Stromal cell of bone marrow (primary cell): ENCODE measurements around the gene STX11.

Experiments used
- DNase-seq: peaks from one replicate; pipeline ENCODE4 v3.0.0-alpha.2; 2012; ENCODE audit warnings: low read depth

The STX11 gene

DNA sequence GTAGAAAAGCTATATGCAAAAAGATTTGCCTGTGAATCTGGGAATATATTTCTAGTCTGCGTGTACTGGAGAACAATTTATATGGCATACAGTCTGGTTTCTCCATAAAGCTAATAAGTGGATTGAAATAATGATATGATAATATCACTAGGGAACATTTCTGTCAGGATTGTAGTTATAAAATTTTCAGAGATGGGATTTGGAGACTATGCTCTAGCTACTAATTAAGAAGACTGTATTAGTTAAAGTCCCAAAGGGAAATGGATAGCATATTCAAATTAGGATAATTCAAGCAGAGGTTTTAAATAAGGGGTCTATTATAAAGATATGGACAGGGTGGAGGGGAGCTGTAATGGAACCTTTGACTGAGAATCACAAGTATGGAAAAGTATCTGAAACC lies 7.2 kb upstream of the STX11 start:
- no peak for DNase-seq

DNA sequence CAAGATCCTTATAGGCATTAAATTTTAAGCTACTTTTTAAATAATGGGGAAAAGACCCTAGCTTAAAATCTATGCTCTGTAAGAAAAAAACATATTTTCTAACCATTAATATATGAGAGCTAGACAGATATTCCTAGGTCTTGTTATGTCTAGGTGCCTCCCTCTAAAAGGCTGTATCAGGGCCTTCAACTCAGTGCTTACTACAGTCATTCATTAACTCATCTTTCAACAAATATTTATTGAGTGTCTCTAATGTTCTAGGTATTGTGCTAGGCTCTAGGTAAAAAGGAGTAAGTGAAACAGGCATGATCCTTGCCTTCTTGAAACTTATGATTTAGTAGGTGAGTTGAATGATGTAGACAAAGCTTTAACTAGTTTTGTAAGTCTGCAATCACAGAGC lies 6.4 kb upstream of the STX11 start:
- no peak for DNase-seq

- DNase-seq = no peak
These were observed 5.3 kb upstream of the STX11 start for GRCh38 chr6:144144996-144145395.

GRCh38 chr6:144145541-144145940 lies 4.8 kb upstream of the STX11 start:
- no peak for DNase-seq

- DNase-seq = no peak
These were observed 1.4 kb upstream of the STX11 start for GRCh38 chr6:144148886-144149285.

DNA sequence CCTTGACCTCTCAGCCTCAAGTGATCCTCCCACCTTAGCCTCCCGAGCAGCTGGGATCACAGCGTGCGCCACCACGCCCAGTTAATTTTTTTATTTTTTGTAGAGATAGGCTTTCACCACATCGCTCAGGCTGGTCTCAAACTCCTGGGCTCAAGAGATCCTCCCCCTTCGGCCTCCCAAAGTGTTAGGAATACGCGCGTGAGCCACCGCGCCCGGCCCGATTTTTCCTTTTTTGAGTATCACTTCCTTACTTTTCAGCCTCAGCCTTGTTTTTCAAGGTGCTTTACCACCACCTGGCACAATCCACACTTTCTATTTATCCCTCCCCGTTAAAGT lies 791 bp upstream of the STX11 start:
- no peak for DNase-seq

DNA sequence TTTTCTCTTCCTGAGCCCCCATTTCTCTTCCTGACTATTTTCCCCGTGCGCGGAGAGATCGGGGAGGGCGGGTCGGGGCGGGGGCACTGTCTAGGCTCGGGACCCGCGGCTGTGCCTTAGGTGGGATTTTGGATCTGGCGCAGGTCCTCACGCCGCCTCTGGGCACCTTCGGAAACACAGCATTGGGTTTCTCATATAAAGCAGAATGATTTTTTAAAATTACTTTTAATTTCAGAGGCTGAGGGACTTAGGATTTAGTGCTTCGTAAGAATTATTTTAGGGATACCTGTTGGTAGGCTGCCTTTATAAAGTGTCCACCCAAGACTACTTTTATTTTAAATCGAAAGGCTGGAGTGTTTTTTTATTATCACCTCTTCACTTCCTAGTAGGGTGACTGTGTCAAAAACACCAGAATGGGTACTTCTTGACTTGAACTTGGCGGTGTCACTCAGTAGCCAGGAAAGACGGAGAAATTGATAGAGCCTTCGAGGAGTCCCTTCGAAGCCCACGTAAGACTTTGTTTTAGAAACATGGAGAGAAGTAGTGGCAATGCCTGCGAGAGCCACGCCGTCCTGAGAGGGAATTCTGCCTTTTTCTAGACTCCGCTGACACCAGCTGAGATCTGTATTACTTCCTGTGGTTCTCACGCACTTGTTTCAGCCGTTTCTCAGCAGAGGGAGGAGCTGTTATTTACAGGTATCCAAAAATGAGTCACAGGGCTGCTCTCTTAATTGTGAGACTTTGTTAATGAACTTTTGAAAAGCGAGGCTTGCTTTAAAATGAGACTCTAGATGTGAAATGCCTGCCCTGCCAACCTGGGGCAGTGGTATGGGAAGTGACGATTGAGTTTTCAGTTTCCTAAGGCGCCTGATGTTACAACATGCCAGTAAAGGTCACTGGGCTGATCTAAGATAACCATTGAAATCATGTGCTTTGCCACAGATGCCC lies 667 bp downstream of the STX11 start:
- DNase-seq = no peak

GRCh38 chr6:144152334-144152900 lies 2.1 kb downstream of the STX11 start:
- no peak for DNase-seq

DNA sequence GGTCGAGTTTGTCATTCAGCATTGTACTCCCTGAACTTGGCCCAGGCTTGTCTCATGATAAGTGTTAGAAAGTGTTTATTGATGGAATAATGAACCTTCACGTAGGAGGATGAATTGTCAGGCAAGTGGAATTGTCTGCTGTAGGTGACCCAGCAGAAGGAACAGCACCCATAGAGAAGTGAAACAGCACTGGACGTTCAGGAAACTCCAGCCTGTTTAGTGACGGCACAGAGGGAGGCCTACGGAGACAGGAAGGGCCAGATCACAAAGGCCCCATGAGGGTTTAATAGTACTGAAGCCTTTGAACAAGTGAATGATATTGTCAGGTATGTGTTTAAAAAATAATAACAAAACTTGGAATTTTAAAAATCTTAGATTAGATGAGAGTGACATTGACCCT lies 2.9 kb downstream of the STX11 start:
- DNase-seq = no peak

DNA sequence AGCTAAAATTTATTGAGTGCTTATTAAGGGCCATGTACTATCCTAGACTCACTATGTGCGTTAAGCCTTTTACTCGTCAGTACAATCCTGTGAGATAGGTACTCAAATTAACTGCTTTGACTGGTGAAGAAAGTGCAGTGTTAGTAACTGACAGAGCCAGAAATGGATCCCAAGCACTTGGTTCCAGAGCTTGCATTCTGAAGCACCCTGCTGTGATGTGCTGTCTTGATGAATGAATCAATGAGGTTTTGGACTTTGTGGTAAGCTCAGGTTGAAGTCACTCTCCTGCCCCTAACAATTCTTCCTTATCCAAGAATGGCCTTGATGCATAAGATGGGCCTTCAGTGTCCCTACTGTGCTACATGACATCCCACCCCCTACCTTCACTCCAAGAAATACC lies 3.7 kb downstream of the STX11 start:
- DNase-seq = no peak

- DNase-seq = no peak
These were observed 5.2 kb downstream of the STX11 start for GRCh38 chr6:144155529-144155928.

- DNase-seq = no peak
These were observed 6.0 kb downstream of the STX11 start for GRCh38 chr6:144156338-144156737.

- no peak for DNase-seq
These were observed 6.7 kb downstream of the STX11 start for GRCh38 chr6:144156991-144157390.

DNA sequence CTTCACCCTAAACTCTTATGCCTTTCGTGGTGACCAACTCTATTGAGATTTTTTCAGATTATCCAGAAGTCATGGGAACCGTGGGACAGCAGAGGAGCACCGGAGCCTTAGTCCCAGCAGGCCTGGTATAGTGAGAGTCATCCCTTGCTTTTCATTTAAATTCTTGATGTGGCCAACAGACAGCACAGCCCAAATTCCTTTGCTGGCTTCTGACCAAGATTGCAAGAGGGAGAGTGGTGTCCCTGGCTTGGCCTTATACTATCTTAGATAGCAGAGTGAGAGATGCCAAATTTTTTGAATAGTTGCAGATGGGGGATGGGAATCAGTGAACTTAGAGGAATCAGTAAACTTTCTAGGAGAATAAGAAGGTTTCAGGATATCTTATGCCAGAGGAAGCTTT lies 7.8 kb downstream of the STX11 start:
- peak; percentile 57 for DNase-seq

- DNase-seq = no peak
These were observed 8.9 kb downstream of the STX11 start for GRCh38 chr6:144159223-144159622.

GRCh38 chr6:144159742-144160141 lies 9.4 kb downstream of the STX11 start:
- no peak for DNase-seq

GRCh38 chr6:144160431-144161005 lies 10.2 kb downstream of the STX11 start:
- DNase-seq = no peak

DNA sequence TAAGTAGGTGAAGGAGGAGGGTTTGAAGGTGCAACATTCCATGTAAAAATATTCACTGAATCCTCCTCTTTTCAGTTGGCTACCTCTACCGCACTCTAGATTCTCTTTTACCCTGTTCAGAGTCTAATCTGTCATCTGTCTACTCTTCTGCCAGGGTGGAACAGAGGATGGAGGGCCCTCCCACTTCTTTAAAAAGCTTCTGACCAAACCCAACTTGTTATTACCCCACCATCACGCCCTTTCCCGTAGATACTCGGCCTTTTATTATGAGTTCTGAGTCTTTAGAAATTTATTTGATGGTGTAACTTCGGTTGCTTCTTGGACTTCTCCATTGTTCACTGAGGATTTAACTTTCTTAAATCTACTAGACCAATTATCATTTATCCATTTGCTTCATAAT lies 11.7 kb downstream of the STX11 start:
- no peak for DNase-seq

GRCh38 chr6:144162977-144163376 lies 12.7 kb downstream of the STX11 start:
- DNase-seq = no peak

DNA sequence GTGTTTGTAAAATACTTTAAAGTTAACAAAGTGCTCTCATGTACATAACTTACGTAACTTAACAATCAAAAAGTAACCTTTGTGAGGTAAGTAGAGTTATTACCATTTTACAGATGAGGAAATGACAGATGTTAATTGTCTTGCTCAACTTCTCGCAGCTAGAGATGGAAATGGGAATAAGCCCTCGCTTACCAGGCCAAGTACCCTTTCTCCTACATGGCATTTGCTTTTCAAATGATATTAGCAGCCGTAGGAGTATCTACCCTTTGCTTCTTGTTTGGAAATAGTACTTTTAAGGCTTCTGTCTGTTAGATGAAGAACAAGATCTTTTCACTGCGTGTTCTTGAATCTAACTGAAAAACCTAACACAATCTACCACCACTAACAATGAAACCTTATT lies 15.5 kb downstream of the STX11 start:
- DNase-seq = no peak

DNA sequence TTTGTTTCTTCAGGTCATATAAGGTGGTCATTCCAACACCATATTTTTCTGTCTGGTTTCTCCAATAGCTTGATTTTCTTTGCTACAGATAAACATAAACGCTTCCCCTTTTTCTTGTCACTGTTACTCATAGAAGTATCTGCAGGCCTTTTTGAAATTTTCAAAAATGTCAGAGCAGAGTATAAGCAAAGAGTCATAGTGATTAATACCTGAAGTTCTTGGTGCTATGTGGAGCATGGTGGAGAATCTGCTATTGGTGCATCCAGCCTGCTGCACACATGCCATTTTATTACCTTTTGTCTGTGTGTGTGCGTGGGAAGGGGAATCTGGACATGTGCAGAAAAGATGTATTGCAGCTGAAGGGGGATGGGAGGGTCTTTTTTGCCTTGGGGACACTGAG lies 19.7 kb downstream of the STX11 start:
- no peak for DNase-seq

DNA sequence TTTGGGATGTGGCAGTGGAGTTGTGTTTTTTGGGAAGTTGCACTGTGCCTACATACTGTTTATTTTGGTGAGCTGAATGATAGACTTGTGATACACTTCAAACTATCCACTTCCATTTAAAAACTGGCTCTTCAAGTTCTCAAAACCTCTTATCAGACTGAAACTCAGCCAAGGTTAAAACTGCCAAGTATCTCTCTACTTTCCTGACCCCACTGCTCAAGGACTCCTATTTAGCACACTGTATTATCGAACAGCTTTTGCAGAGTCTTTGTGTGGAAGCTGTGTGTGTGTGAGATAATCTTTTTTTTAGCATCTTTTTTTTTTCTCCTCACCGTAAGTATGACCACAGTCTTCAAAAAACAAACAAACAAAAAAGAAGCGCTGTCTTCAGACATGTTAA lies 21.1 kb downstream of the STX11 start:
- DNase-seq = no peak

GRCh38 chr6:144174006-144174405 lies 23.7 kb downstream of the STX11 start:
- no peak for DNase-seq

DNA sequence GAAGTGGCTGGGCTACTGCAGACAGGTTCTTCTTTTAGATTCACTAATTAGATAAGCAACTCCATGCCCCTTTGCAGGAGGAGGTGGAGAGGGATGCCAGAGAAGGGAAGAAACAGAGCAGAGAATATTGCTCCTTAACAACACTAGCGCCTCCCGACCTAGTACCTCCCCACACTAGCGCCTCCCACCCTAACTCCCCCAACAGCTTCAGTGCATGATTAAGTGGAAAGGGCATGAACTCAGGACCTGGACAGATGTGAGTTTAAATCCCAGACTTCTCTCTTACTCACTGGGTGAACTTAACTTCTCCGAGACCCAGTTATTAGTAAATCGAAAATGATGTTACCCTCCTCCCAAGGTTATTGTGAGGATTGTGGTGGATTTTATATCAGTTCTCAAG lies 25.7 kb downstream of the STX11 start:
- no peak for DNase-seq
